Activated naive CD8-positive, alpha-beta T cell treated with anti-CD3 and anti-CD28 coated beads, Interleukin-2, amount 10 ng/mL, durations not matched to agents 7 days and 5 days (primary cell): Measurements from ENCODE around the gene RAB35. TPM values are rescaled to one million over a fixed set of nuclear protein-coding genes. Genes with fewer than 3 reads are reported as not detected.

Experiments
- ATAC-seq: fragments of 150-1000 bp; cut with Tn5 transposase; one replicate; pipeline ENCODE4 v1.10.0; 2021; ENCODE audit warnings: low read depth, moderate library complexity
- POLR2A ChIA-PET: fragments of 350-600 bp; sonication (Branson Sonifier 250); formaldehyde crosslinking; loops from one replicate; lab custom pipeline; 2021; ENCODE audit warnings: antibody characterized with exemption; lab: Charles Lee
- DNase-seq: peaks from one replicate; pipeline ENCODE4 v3.0.0; 2021
- H3K27ac Mint-ChIP-seq: one replicate; pipeline ENCODE4 v1.8.0; 2022; ENCODE audit warnings: mild to moderate bottlenecking, mixed read lengths
- H3K27me3 Mint-ChIP-seq: one replicate; pipeline ENCODE4 v1.8.0; 2022; ENCODE audit warnings: mild to moderate bottlenecking, moderate library complexity, mixed read lengths
- H3K36me3 Mint-ChIP-seq: one replicate; pipeline ENCODE4 v1.8.0; 2021; ENCODE audit warnings: mild to moderate bottlenecking, mixed read lengths
- H3K4me1 Mint-ChIP-seq: one replicate; pipeline ENCODE4 v1.8.0; 2021; ENCODE audit warnings: mixed read lengths
- H3K4me3 Mint-ChIP-seq: one replicate; pipeline ENCODE4 v1.8.0; 2022; ENCODE audit warnings: mild to moderate bottlenecking, moderate library complexity, mixed read lengths
- H3K9me3 Mint-ChIP-seq: one replicate; pipeline ENCODE4 v1.8.0; 2021; ENCODE audit warnings: mixed read lengths
- total RNA-seq, 2 experiments: library from RNA; stranded (reverse); gene quantifications; one replicate each; pipeline ENCODE4 v1.2.3, GENCODE V29; 2021

The RAB35 gene
- total RNA-seq, 2 experiments from 2014 or later: 57.1 to 60.2 TPM

DNA sequence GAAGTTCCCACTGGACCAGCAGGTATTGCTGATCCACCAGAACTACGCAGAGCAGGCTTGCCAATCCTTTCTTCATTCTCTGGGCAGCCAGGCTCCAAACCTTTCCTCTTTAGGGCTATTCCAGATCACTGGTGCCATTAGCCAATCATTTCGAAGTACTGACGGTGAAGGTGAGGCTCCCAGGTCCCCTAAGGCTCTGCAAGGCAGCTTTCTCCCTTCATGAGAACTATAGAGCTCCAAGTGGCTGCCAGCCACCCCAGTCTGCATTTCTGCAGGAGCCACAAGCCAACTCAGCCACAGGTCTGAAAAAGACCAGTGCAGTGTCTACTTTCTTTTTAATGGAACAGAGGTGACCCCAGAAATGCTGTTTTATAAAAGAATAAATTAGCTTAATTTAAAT lies 48.7 kb downstream of the RAB35 start:
- Mint-ChIP-seq H3K9me3 (no peaks in the 10 kb centered on the region), H3K27ac (no peak overlapping the region), H3K4me1 (no peaks in the 10 kb centered on the region), H3K4me3 (no peak overlapping the region), H3K36me3 (peaks cover 9% of the 10 kb centered on the region), H3K27me3 (no peaks in the 10 kb centered on the region)
- ATAC-seq (no peak), DNase-seq (no peak)
- POLR2A ChIA-PET: no interaction called here

DNA sequence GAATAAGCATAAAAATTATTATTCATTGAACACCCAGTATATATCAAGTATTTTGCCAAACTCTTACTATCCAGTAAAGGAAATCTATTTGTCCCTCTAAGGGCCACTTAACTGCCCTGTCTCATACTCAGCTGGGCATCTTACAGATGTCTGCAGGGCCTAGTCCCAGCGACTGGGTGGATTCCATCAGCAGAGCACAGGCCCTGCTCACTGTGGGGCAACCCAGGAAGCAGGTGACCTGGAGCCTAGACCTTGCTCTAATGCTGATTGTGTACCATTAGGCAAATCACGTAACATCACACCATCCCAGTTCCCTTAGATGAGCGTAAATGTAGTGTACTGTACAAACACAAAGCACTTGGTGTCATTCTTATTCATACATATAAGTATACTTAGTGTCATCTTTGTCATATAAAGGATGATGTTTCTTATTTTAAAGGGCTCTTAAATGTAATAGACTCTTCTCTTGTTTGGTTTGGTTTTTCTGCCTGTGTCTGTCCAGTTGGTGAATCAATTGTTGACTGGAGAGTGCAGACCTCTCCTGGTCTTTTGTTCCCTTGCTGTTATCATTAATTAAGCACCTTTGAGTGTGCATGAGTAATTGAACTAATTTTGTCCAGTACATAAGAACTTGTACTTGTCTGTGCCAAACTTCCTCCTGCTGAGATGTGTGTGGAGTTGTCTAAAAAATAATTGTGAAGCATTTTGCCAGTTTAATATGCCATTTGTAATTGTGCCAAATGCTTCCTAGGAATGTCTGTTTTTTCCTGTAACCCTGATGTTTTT lies 49.3 kb downstream of the RAB35 start:
- Mint-ChIP-seq H3K4me3 (no peak overlapping the region), H3K27me3 (no peaks in the 10 kb centered on the region), H3K36me3 (peaks cover 6% of the 10 kb centered on the region), H3K4me1 (no peaks in the 10 kb centered on the region), H3K27ac (no peak overlapping the region), H3K9me3 (no peaks in the 10 kb centered on the region)
- no peak for DNase-seq
- ATAC-seq: no peak
- POLR2A ChIA-PET: no interaction called here

DNA sequence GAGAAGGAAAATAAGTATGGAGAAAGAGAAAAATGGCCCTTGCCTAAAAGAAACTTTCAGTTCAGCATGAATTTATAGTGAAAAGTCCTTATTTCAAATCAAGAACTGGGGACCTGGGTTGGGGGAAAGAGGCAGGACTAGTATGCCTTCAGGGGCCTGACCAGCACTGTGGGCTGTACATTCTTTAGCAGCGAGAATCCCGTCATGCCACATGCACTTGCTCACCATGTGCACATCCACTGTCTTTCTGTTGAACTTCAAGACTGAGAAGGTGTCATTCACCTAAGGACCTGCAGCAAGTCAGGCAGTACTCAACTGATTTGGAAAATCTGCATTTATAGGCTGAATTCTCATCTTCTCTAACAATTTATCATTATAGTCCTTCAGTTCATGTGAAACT lies 50.2 kb downstream of the RAB35 start:
- Mint-ChIP-seq H3K36me3 (peaks cover 10% of the 10 kb centered on the region), H3K27me3 (no peaks in the 10 kb centered on the region), H3K4me3 (no peak overlapping the region), H3K27ac (no peak overlapping the region), H3K9me3 (no peaks in the 10 kb centered on the region), H3K4me1 (peaks cover 2% of the 10 kb centered on the region)
- DNase-seq (no peak), ATAC-seq (no peak)
- POLR2A ChIA-PET: no interaction called here

DNA sequence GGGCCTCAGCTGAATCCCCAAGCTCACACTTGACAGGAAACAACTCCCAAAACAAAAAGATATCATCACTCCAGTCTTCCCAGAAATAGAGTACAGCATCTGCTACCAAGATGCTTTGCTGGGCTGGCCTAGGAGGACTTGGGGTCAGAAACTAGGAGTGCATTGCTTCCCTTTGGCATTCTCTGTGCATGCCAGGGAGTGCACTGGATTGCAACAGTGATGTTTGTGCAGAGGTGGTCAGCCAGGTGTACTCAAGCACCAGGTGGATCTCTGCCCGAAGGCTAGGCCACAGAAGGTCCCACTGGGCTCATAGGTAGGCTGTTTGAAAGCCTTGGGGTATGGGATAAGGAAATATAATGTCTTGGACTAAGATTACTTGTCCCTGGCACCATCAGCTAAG lies 51.1 kb downstream of the RAB35 start:
- H3K4me1 Mint-ChIP-seq: peaks cover 2% of the 10 kb centered on the region
- H3K36me3 Mint-ChIP-seq: peaks cover 11% of the 10 kb centered on the region
- POLR2A ChIA-PET: interaction anchor here (0.6 kb wide), 1 partner anchor 62 kb away, joined by 3 read pairs; no protein-coding TSS in a partner anchor
- no peaks in the 10 kb centered on the region for H3K27me3 Mint-ChIP-seq
- DNase-seq: no peak
- H3K27ac Mint-ChIP-seq: no peak overlapping the region
- no peak overlapping the region for H3K4me3 Mint-ChIP-seq
- no peak for ATAC-seq
- no peaks in the 10 kb centered on the region for H3K9me3 Mint-ChIP-seq

DNA sequence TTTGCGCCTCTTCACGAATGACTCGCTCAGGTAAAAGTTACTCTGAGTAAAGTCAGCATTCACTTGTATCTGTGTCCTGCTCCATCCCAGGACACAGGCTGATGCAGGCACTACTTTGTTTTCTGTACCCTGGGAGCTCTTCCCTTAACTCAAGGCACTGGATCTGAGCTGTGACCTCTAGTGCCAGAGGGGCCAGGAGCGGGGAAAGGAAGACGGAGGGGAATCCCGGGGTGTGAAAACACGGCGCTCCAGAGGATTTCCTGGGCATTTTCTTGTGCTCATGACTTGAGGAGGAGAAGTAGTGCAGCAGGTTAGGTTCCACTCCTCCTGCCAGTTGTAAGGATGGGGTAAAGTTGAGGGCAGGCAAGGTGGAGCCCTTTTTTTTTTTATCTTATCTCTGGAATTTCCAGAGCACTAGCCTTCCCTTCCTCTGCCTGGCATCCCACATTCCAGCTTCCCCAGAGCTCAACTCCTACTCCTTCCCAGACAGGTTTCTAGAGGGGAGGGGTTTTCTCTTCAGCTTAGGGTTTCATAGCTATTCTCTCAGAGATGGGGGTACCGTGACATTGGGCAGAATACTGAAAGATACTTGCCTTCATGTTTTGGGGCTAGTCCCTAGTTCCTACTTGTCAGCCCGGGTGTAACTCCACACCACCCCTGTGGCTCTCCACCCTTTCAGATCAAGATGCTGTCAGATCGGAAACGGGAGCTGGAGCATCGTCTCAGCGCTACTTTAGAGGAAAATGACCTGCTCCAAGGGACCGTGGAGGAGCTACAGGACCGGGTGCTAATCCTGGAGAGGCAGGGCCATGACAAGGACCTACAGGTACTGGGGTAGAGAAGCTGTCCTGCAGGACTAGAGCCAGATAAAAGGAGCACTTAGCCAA lies 52.3 kb downstream of the RAB35 start:
- ATAC-seq (no peak), DNase-seq (no peak)
- H3K27me3 Mint-ChIP-seq: no peaks in the 10 kb centered on the region
- H3K4me3 Mint-ChIP-seq: no peak overlapping the region
- POLR2A ChIA-PET: interaction anchor here (0.6 kb wide), 1 partner anchor 57 kb away, joined by 9 read pairs; no protein-coding TSS in a partner anchor
- no peak overlapping the region for H3K27ac Mint-ChIP-seq
- peaks cover 2% of the 10 kb centered on the region for H3K4me1 Mint-ChIP-seq
- H3K9me3 Mint-ChIP-seq: no peaks in the 10 kb centered on the region
- peaks cover 11% of the 10 kb centered on the region for H3K36me3 Mint-ChIP-seq

DNA sequence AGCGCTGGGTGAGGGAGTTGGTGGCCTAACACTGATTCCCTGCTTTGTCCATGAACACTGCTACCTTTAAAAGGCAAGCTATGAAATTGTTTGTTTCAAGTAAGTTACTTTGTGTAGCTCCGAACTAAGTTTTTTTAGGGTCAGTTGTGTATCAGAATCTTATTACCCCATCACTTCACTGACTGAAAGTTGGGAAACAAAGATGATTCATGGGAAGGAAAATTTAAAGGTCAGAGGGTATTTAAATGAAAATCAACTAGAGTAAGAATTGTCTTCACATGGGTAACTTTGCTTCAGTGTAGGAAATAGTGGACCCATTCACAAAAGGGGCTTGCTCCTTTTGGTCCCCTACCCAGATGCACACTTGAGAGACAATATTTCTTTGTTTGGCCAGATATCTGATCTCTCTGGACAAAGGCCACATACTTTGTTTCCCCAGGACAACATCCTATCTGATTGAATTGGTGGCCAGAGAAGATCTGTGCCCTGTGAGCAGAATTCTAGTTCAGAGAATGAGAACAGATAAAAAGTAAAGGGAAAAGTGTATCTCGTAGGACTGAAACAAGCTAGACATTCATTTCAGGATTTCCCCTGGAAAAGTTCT lies 53.5 kb downstream of the RAB35 start:
- no peak for DNase-seq
- Mint-ChIP-seq H3K4me1 (peaks cover 2% of the 10 kb centered on the region), H3K4me3 (no peak overlapping the region), H3K27ac (no peak overlapping the region), H3K36me3 (peaks cover 11% of the 10 kb centered on the region), H3K27me3 (no peaks in the 10 kb centered on the region), H3K9me3 (no peaks in the 10 kb centered on the region)
- no peak for ATAC-seq
- POLR2A ChIA-PET: no interaction called here

DNA sequence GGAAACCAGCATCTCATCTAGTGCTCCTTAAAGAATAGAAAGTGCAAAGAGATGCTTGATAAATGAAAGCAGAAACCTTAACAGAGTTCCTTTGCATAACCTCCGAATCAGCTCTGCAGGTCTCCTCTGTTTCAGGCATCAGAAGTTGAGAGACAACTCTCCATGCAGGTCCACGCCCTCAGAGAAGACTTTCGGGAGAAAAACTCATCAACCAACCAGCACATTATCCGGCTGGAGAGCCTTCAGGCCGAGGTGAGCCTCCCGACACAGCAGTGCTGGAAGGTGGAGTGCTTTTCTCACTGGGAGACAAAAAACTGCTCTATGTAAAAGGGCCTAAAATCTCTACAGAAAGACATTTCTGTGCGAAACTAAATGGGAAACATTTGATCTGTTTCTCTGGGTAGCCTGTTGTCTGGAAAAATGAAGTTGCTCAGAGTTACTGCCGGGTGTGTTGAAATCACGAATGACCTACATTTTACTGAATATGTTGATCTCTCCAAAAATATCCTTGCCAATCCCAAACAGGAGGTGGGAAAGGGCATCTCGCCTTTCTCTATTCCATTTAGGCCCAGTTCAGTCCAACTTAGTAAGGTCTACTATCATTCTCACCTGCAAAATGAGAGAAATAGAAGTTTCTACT lies 54.9 kb downstream of the RAB35 start:
- no peaks in the 10 kb centered on the region for H3K27me3 Mint-ChIP-seq
- no peak overlapping the region for H3K27ac Mint-ChIP-seq
- H3K36me3 Mint-ChIP-seq: peaks cover 11% of the 10 kb centered on the region
- peaks cover 2% of the 10 kb centered on the region for H3K4me1 Mint-ChIP-seq
- ATAC-seq: no peak
- POLR2A ChIA-PET: no interaction called here
- no peak overlapping the region for H3K4me3 Mint-ChIP-seq
- no peaks in the 10 kb centered on the region for H3K9me3 Mint-ChIP-seq
- DNase-seq: no peak

DNA sequence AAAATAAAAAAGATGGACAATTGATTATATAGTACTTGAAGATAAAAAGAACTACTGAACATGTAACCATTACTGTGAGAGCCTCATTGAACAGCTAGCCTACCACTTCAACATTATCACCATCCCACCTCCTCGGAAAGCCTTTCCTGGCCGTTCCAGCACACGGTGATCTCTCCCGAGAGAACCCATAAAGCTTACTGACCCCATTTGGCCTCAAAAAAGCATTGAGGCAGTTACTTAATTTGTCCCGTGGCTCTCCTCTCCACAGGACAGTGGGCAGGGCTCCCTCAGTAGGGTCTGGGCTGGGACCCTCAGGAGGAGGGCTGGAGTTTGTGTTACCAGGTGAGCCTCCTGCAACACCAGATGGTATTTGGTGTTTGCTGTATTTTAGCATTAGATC lies 55.8 kb downstream of the RAB35 start:
- Mint-ChIP-seq H3K36me3 (peaks cover 10% of the 10 kb centered on the region), H3K4me1 (peaks cover 2% of the 10 kb centered on the region), H3K4me3 (no peak overlapping the region), H3K9me3 (no peaks in the 10 kb centered on the region), H3K27me3 (no peaks in the 10 kb centered on the region), H3K27ac (no peak overlapping the region)
- POLR2A ChIA-PET: no interaction called here
- DNase-seq (no peak), ATAC-seq (no peak)

DNA sequence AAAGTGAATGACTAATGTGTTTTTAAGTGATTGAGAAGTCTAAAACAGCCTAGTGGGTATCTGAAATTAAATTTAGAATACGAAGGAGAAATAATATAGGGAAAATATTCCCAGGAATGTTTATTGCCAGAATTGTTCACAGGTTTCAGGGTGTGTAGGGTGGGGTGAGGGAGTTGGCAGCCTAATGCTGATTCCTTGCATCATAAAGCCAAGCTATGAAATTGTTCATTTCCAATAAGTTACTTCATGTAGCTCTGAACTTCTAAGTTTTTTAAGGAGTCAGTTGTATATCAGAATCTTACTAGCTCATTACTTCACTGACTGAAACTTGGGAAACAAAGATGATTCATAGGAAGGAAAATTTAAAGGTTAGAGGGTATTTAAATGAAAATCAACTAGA lies 56.4 kb downstream of the RAB35 start:
- no peak overlapping the region for H3K4me3 Mint-ChIP-seq
- DNase-seq (no peak), ATAC-seq (no peak)
- POLR2A ChIA-PET: no interaction called here
- H3K27ac Mint-ChIP-seq: no peak overlapping the region
- no peaks in the 10 kb centered on the region for H3K9me3 Mint-ChIP-seq
- peaks cover 2% of the 10 kb centered on the region for H3K4me1 Mint-ChIP-seq
- H3K36me3 Mint-ChIP-seq: peaks cover 7% of the 10 kb centered on the region
- no peaks in the 10 kb centered on the region for H3K27me3 Mint-ChIP-seq

DNA sequence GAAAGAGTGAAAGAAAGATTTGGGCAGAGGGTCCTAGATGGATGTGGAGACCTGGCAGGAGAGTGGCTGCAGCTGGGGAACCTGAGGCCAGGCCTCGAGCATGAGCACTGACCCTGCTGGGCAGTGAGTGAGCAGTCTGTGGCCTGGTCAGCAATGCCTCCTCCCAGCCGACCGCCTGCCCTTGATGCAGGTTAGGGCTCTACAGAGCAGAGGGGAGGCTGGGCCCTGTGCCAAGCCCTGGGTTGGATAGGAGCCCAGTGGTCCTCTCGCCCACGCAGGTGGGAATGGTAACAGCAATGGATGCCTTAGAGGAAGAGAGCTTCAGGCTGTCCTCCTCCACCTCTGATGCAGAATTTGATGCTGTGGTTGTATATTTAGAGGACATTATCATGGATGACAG lies 59.8 kb downstream of the RAB35 start:
- H3K4me1 Mint-ChIP-seq: peaks cover 3% of the 10 kb centered on the region
- H3K27me3 Mint-ChIP-seq: no peaks in the 10 kb centered on the region
- no peak overlapping the region for H3K4me3 Mint-ChIP-seq
- no peak for ATAC-seq
- POLR2A ChIA-PET: no interaction called here
- no peak for DNase-seq
- H3K36me3 Mint-ChIP-seq: peaks cover 12% of the 10 kb centered on the region
- H3K27ac Mint-ChIP-seq: no peak overlapping the region
- peaks cover 2% of the 10 kb centered on the region for H3K9me3 Mint-ChIP-seq

DNA sequence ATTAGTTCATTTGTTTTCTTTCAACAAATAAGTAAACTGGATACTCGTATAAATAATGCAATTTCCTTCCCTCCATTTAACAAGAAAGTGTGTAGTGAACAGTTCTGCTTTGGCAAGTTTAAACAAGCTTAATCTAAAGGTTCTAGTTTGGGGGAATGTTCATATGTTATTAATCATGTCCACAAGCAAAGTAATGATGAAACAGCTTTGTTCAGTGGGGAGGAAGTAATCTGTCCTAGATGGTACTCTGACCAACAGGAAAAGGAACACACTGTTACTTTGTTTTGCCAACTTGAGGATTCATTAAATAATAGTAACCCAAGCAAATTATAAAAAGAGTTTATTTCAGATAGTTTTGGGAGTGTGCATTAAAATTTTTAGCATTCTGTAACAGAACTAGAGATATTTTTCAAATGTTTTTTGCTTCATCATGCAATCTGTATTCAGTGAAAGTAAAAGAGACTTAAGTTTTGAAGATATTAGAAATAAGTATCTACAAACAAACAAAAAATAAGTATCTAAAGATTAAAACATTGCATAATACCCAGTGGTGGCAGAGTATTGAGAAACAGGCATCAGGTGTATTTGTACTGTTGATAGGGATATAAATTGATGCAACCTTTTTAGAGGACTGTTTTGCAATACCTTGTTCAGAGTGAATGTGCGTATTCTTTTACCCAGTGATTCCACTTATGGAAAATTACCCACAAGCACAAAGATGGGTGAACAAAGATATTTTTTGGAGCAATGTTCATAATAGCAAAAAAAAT lies 61.1 kb downstream of the RAB35 start:
- no peaks in the 10 kb centered on the region for H3K27me3 Mint-ChIP-seq
- ATAC-seq (no peak), DNase-seq (no peak)
- POLR2A ChIA-PET: no interaction called here
- H3K9me3 Mint-ChIP-seq: peaks cover 2% of the 10 kb centered on the region
- peaks cover 3% of the 10 kb centered on the region for H3K4me1 Mint-ChIP-seq
- H3K4me3 Mint-ChIP-seq: no peak overlapping the region
- no peak overlapping the region for H3K27ac Mint-ChIP-seq
- peaks cover 14% of the 10 kb centered on the region for H3K36me3 Mint-ChIP-seq

DNA sequence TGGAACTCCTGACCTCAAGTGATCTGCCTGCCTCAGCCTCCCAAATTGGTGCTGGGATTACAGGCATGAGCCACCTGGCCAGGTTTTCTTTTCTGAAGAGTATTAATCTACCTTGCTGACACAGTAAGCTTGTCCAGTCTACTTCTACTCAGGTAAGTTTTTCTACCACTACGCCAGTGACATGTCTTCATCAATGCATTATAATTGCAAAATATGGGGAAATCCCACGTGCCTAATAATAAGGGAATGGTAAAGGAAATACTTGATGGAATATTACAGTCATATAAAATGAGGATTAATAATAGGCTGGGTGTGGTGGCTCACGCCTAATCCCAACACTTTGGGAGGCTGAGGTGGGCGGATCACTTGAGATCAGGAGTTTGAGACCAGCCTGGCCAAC lies 62.3 kb downstream of the RAB35 start:
- ATAC-seq (no peak), DNase-seq (no peak)
- H3K27ac Mint-ChIP-seq: no peak overlapping the region
- H3K4me1 Mint-ChIP-seq: peaks cover 3% of the 10 kb centered on the region
- H3K27me3 Mint-ChIP-seq: no peaks in the 10 kb centered on the region
- H3K36me3 Mint-ChIP-seq: peaks cover 14% of the 10 kb centered on the region
- POLR2A ChIA-PET: no interaction called here
- H3K4me3 Mint-ChIP-seq: no peak overlapping the region
- peaks cover 2% of the 10 kb centered on the region for H3K9me3 Mint-ChIP-seq
